Subcutaneous adipose tissue (tissue), 4 donors: Measurements from ENCODE around the gene TTC24. TPM values are rescaled to one million over a fixed set of nuclear protein-coding genes. Genes with fewer than 3 reads are reported as not detected.

Experiments used
- CTCF ChIP-seq: fragments of 450-650 bp; IDR thresholded peaks from one replicate; pipeline ENCODE4 v1.5.1; 2016; ENCODE audit warnings: low read depth, mild to moderate bottlenecking, control low read depth, antibody characterized with exemption, moderate library complexity
- total RNA-seq, 4 donors: library from RNA; depleted of rRNA; stranded (reverse); fragments of >200 nt; gene quantifications; one replicate each; pipeline ENCODE4 v1.1.0, GENCODE V29; 2016

The TTC24 gene
- total RNA-seq, 4 donors from 2014 or later, result not detected

DNA sequence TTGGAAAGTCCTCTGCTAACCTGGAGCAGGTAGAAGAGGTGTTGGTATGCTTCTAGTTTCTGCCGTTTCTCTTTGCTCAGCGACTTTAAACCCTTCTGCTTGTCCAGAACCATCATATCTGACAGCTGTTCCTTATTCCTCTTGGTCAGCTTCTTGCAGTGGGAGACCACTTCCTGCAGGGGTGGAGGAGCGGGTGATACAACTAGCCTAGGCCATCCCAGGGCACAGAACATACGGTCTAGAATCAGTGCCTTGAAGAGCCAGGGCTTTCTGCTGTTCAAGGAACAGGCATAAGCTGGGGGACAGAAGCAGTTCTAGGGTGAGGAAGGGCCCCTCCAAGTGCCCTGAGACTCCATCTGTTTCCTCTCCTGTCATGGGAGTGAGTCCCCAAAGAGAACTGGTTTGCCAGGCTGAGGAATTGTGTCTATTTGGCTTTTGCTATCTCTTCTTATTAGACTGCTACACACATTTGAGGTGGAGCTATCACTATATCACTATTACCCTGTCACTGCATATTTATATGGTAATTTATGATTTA lies 39.6 kb upstream of the TTC24 start:
- TF ChIP-seq CTCF, result no peak

- no peak for TF ChIP-seq CTCF
Measured at GRCh38 chr1:156540955-156541354, 38.6 kb upstream of the TTC24 start.

GRCh38 chr1:156543066-156543465 lies 36.5 kb upstream of the TTC24 start:
- no peak for TF ChIP-seq CTCF

DNA sequence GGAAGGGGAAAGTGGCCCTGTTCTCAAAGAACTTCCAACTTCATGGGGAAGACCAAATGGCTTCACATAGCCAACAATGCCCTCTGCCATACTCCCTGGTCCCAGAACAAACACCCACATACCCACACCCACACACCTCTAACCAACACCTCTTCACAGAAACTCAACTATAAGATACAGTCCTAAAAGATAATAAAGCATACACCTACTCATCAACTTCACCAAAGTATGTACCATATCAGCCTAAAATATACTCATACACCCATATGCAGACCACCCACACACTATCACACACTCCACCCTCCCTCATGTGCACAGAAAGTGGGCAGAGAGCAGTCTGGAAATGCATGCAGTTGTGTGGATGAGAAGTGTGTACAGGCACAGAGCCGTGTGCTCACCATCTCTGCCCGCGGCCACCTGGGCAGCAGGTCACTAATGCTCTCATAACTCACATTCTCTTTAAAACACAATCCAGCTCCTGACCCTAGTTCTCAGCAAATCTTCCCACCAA lies 34.9 kb upstream of the TTC24 start:
- no peak for TF ChIP-seq CTCF

DNA sequence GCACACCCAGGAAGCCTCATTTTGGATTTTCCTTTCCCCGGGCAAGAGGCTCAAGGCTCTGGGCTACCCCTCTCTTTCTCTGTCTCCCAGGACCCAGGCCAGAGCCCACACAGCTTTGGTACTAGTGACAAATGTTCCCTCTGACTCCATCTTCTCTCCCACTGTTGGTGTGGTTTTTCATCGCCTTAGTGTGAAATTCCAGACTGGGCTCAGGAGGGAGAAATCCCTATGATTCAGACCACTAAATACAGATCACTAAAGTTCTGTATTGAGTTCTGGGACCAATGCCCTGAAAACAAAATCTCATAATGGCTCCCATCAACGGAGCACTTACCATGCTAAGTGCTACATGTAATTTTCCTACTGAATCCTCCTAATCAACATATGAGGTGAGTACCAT lies 33.3 kb upstream of the TTC24 start:
- TF ChIP-seq CTCF, result no peak

DNA sequence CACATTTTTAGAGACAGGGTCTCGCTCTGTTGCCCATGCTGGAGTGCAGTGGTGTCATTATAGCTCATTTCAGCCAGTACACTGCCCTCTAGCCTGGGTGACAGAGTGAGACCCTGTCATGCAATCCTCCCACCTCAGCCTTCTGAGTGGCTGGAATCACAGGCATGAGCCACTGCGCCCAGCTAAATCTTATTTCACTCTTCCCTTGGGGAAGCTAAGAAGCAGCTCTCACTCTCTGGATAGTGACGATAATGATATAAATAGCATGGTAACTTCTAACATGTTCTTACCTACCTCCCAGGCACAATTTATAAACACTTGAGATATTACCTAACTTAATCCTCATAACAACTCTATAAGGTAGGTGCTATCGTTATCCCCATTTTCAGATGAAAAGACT lies 32.1 kb upstream of the TTC24 start:
- TF ChIP-seq CTCF, result no peak

DNA sequence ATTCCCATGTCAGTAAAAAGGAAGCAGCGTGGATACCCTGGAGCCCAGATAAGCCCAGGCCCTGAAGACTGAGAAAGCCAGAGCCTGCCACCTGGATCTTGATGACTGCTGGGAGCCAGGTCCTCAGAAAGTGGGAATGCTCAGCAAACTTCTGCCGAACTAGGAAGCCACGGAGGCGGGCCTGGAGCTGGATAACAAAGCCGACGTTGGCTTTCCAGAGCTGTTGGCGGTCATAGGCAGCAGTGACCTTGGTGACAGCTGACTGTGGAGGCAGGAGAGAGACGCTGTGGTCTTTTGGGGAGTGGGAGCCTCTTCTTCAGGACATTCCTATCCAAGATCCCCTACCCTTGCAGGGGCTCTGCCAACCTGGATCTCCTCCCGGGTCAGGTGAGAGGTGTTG lies 31.5 kb upstream of the TTC24 start:
- TF ChIP-seq CTCF, result no peak
